ENCODE results near the gene RFPL3.
"Not testable (repeated sequence)": the region's sequence is repeated elsewhere in the genome, so short reads cannot be mapped to it uniquely, and the experiment has no call there.

The RFPL3 gene

GRCh38 chr22:32354360-32355351 is 3.0 kb upstream of the RFPL3 start:
- DNase-seq: no peak

GRCh38 chr22:32355760-32356159 is 1.9 kb upstream of the RFPL3 start:
- DNase-seq: no peak

GRCh38 chr22:32360096-32360495 is 2.4 kb downstream of the RFPL3 start:
- DNase-seq: not testable (repeated sequence)

- DNase-seq: no peak
These were observed 3.6 kb downstream of the RFPL3 start for GRCh38 chr22:32361257-32361656.

GRCh38 chr22:32364210-32364609 is 6.5 kb downstream of the RFPL3 start:
- no peak for DNase-seq

- DNase-seq: no peak
These were observed 18.2 kb downstream of the RFPL3 start for GRCh38 chr22:32375678-32376450.

- DNase-seq: no peak
These were observed 19.0 kb downstream of the RFPL3 start for GRCh38 chr22:32376681-32377080.

GRCh38 chr22:32378707-32379272 is 21.1 kb downstream of the RFPL3 start:
- DNase-seq: no peak

- DNase-seq: no peak
These were observed 23.3 kb downstream of the RFPL3 start for GRCh38 chr22:32380991-32381390.

- DNase-seq: no peak
These were observed 28.0 kb downstream of the RFPL3 start for GRCh38 chr22:32385681-32386080.

GRCh38 chr22:32389685-32390084 is 32.0 kb downstream of the RFPL3 start:
- no peak for DNase-seq

- DNase-seq: no peak
These were observed 37.4 kb downstream of the RFPL3 start for GRCh38 chr22:32395107-32395506.

- DNase-seq: no peak
These were observed 38.6 kb downstream of the RFPL3 start for GRCh38 chr22:32396255-32396654.

GRCh38 chr22:32396746-32397145 is 39.1 kb downstream of the RFPL3 start:
- DNase-seq: no peak

GRCh38 chr22:32401486-32401885 is 43.8 kb downstream of the RFPL3 start:
- no peak for DNase-seq

- DNase-seq: no peak
These were observed 46.4 kb downstream of the RFPL3 start for GRCh38 chr22:32404021-32404420.

- no peak for DNase-seq
These were observed 49.6 kb downstream of the RFPL3 start for GRCh38 chr22:32407312-32407711.

- DNase-seq: no peak
These were observed 50.3 kb downstream of the RFPL3 start for GRCh38 chr22:32407936-32408335.

GRCh38 chr22:32409977-32410376 is 52.3 kb downstream of the RFPL3 start:
- DNase-seq: no peak

GRCh38 chr22:32410459-32410858 is 52.8 kb downstream of the RFPL3 start:
- no peak for DNase-seq

Measured in effector CD4-positive, alpha-beta T cell (primary cell).